Stimulated activated CD4-positive, alpha-beta T cell treated with anti-CD3 and anti-CD28 coated beads, Interleukin-4, amount 100 ng/mL, for 24 hours (primary cell): ENCODE results near the gene MAP6.

ENCODE experiments used
- DNase-seq: peaks from one replicate; pipeline ENCODE4 v3.0.0-alpha.2; 2020

The MAP6 gene

DNA sequence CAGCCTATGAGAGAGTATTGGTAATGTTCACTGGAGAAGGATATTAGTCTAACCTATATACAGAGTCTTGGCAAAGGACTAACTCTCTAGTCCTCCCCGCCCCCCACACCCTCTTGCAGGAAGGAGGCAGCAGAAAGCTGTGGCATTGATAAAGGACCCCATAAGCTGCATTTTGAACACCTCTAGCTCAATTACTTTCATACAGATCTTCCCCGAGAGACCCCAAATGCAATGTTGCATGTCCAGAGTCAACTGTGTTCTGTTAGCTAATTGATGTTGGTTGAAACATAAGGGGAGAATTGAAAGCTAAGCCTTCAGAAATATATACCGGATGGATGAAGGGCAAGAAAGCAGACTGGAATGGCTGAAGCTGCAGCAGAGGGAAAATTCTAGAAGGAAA lies 2.8 kb downstream of the MAP6 start:
- DNase-seq = no peak

DNA sequence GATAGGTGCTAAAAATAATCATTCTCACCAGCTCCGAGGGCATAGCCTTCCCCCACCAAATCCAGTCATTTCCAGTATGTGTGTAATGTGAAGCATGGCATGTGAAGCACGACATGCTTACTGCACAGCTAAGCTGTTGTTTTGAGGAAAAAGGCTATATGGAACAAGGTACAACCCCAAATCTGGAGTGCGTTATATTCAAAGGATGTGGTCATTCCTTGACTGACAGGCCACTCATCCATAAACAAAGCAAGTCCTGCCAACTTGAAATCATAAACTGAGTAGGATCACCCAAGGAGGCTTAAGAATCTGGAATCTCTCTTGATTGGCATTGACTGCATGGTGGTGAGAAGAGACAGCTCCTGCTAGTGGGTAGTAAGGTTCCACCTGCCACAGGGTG lies 3.7 kb downstream of the MAP6 start:
- DNase-seq = no peak

DNA sequence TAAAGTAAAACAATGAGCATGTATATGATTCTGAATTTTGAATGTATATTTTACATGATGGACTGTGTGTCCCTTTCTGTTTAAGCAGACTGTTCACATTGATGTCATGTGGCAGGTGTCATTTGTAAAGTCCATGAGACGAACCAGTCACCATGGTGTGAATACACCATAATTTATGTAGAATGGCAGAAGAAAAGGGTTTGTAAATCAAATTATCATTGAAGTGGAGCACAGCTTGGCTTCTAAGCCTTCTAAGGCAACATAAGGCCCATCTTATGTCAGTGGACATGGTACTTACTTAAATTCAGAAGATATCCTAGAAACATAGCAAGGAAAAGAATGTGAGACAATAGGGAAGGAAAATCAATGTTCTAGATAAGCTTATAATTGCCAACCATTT lies 4.4 kb downstream of the MAP6 start:
- no peak for DNase-seq

DNA sequence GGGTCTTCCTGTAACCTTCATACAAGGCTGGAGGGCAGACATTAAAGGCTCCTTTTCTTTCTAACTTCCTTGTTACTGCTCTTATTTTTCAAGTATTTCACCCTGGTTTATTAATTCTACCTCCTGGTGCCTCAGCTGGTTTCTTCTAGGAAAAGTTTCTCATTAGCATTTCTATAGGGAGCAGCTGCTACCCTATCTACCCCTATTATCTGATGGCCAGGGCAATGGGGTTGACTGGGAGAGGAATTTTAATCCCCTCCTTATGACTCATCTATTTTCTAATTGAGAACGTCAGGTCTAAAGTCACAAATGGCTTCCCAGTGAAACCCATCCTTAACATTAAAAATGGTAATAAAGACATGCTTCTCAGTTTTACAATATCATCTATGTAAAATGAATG lies 5.0 kb downstream of the MAP6 start:
- DNase-seq = no peak

DNA sequence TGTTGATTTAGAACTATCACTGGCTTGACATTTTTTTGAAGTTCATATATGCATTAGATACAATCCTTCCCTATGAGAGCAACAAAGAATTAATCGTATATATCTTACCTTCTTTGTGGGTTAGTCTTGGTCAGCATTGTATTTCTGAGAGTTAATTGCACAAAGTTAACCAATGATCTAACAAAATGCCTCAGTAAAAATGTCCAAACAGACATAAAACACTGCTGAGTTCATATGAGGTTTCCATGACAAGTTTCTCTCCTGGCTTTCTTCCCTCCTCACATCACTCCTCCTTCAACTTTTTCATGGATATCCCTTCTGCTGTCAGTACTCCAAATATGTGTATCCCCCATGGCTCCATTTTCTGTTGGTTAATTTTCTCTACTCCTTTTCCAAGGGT lies 9.0 kb downstream of the MAP6 start:
- DNase-seq = no peak

DNA sequence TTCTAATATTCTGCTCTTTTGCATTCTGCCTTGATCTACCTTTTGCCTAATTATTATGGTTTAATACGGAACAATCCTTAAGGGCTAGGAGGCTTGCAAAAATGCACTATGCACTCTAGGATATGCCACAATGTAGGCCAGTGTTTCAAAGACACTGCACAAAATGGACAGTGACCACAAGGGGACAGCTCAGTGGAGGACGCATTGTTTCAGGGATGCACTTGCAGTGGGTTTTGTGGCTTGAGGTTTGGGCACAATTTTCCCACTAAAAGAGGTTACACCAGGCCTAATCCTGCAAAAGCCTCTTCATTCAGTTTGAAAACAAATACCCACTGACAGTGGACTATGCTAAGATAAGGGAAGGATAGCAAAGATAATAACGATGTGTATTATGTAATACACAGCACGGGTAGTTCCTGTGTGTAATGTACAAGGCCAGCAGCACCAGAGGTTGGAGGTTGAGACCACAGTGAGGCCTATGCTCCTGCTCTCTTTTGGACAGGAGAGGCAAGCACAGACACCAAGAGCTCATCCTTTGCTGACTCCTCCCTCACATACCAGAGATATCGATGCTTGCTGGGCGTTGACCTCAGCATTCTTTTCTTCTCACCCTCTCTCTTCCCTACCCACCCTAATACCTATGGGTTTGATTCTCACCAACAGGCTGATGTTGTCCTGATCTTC lies 12.7 kb downstream of the MAP6 start:
- no peak for DNase-seq

DNA sequence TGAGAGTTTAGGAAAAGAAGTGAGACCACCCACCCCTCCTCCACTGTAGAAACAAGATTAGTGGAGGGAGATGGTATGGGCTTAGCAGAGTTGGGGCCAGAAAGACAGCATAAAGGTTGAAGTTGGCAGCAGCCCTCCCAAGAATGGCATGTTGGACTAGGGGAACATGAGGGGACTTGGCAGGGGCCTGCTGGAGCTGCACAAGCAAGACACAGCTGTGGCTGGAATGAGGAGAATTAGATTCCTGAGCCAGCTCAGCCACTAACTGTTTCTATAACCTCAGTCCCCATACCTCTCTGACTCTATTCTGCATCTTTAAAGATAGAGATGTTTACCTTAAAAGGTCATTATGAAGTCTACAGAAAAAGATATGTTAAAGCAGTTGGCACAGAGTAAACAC lies 13.2 kb downstream of the MAP6 start:
- DNase-seq = no peak

DNA sequence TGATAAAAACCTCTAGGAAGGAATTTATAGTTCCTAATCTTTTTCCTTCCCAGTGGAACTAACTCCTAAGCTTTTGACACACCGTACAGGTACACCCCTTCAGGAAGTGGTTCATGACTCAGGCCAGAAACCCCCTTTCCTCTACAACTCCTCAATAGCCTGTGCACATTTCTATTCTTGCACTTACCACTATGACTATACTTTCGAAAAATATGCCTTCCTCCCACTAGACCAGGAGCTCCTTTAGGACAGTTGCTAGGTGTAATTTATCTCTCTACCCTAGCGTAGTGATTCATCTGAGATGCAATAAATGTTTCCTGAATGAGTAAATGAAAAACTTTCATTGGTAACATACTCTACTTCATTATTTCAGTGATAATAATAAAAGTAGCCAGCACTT lies 14.5 kb downstream of the MAP6 start:
- DNase-seq = peak; percentile 15

DNA sequence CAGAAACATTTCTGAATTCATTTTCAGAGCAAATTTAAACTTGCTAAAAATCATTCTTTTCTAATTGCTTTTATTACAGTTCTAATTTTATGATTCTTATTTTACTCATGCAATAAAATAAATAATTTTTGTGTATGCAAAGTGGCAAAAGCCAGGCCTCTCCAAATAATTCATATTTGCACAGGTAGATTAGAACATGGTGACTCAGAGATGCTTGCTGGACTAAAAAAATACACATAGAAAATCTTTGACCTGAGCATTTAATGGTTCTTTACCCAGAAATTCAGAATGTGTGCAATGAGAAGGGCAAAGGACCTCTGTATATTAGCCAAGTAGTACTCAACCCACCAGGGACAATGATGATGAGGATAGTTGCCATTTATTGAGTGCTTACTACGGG lies 15.3 kb downstream of the MAP6 start:
- no peak for DNase-seq

DNA sequence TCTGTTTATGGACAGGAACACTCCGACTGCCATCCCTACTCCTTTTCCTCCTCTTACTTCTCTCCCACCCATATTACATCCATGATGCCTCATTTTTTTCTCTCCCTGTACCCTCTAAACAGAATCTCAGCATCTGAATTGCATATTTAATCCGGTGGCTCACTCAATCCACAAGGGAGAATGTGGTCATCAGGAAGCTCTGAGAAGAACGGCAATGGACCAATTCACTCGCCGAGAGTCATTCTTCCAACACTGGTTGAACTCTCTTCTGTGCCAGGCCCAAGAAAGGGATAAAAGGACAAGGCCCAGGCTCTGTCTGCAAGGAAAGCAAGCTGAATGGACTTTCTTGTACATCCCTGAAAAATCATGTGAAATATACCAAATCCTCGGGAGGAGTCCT lies 15.9 kb downstream of the MAP6 start:
- DNase-seq = no peak

DNA sequence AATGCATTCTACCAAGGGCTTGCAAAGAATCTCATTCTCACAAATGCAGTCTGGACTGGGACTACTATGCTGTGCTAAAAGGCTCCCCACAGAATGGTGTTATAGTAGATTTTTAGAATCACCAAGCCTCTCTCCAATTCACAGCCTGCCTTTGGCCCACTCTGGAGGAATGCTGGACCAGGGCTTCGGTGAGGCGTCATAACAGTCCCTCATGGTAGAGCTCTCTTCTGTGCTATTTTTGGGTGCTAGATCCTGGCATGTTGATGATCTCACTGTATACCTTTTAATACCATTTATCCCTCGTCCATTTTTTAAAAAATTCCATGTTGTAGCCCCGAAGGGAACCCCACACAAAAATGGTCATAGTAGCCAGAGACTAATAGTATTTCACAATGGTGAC lies 17.6 kb downstream of the MAP6 start:
- no peak for DNase-seq

DNA sequence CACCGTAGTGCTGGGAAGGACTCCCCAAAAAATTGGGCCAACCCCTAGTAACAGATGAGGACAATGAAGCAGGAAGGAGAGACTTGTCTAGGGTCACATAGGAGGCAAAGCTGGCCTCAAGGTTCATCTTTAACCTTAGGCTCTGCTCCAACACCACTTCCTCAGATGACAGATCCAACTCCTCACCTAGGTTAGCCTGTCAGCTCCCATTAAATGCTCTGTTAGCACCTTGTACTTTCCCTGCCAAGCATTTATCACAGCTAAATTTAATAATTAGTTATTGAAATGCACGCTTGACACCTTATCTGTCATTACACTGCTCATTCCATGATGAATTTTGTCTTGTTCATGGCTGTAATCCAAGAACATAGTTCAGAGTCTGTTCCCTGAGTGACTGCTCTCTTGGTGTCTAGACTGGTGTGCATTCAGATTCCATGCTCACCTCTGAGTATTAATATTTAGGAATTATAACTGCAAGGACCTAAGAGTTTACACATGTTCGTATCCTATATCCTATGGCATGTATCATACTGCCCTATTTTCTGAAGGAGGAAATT lies 18.6 kb downstream of the MAP6 start:
- no peak for DNase-seq

DNA sequence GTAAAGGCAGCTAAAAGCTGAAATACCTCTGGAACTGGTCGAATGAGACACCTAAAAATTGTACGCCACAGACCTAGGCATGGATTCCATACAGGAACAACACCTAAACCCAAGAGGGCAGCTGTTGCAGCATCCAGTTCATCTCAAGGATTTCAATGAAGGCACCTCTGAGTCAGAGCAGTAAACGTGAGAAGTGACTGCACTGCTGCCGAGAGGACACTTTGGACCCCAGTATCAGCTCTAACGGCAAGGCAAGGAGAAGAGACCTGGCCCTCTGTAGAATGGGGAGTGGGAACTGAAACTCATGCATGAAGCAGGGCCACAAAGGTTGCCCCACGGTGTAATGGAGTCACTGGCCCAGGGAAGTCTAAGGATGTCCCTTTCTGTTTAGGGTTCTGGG lies 23.9 kb downstream of the MAP6 start:
- no peak for DNase-seq

DNA sequence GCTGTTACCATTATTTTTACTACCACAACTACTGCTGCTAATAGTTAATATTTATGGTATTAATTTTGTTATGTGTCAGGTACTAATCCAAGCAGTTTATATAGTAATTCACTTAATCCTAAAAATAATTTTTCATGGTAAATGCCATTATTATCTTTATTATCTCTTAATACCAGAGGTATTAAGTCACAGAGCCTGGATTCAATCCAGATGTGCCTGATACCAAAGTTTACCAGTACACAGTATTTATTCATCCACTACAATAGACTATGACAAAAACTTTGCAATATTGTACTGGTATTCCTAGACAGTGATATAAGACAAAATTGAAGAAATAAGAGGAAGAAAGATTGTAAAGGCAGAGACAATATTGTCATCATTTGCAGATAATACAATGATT lies 24.5 kb downstream of the MAP6 start:
- no peak for DNase-seq

DNA sequence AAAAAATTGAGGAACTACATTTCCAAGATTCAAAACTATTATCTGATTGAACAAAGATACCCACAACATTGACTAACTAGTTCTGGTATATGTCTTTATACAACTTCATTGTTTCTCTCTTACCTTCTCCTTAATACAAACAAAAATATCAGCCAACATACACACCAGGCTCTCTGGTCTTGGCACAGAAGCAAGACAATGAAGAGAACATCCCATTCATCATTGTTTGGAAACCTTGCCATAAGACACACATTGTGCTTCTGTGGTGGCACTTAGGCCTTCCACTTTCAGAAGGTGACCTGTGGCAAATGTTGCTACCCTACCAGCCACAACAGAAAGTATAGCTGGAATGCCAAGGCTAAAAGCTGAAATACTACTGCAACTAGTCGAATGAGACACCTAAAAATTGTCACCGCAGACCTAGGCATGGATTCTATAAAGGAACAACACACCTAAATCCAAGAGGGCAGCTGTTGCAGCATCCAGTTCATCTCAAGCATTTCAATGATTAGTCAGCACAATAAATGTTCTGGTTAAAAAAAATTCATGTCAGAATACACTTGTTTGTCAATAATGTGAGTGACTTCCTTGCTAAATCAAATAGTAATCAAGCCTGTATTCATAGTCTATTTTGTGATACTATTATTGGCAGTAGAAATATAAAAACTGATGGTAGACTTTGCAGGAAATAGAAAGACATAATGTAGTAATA lies 26.3 kb downstream of the MAP6 start:
- no peak for DNase-seq

DNA sequence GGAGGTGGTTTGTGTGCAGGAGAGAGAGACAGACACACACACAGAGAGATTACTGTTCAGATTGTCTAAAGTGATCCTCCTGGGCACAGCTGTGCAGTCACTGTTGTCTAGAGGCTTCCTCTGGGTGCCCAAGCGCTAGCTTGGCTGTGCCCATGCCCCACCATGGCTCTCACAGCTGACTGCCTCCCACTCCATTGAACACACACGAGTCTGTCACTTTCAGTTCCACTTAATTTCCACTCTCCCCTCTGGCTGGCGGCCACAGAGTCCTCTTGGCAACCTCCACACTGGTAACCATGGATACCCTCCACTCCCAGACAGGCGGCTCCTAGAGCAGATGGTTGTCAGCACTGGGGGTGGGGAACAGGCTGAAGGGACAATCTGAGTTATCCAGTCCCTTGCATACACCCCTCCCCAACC lies 29.1 kb downstream of the MAP6 start:
- no peak for DNase-seq

DNA sequence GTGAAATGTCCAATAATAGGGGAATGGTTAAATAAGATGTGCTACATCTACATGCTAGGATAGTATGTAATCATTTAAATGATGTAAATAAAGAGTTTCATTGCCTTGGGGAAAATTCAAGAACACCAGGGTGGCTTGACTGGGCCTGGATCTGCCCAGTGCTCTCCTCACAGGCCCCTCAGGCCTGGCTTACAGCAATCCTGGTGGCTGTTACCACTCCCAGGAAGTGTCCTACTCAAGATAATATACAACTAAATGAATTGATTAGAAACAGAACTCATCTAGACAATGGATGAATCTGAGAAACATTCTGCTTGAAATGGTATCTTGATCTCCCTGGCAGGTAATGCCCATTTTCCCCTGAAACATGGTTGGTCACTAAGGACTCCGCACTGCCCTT lies 30.8 kb downstream of the MAP6 start:
- no peak for DNase-seq

DNA sequence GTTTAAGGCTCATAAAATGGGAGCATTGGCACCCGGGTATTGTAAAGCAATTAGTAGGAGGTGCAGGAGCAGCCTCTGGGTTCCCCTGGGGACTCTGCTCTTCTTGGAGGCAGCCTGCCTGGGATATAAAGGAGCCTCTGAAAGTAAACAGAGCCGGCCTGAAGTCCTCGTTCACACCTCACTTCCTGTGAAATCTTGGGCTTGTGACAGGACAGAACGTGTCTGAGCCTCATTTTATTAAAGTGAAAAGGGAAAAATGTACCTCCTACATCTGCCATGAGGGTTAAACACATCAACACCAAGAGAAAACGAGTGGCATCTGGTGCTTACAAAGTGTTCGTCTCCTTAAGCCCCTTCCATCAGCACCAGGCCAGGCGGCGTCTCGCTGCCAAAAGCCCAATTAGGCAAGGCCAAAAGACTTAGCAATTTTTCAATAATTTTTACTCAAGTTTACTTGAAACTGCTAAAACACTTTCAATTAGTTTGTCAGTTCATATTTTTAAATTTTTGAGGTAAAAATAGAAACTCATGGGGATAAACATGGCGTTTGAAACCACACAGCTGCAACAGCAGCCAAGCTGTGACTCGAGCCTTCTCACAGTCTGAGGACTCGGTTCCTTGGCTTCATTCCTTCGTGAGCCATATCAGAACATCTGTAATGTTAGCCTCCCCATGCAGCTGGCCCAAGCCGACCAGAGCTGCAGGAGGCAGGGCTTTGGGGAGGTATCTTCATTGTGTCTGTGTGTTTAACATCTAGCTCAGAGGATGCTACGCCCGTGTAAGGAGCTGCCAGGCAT lies 33.6 kb downstream of the MAP6 start:
- no peak for DNase-seq

DNA sequence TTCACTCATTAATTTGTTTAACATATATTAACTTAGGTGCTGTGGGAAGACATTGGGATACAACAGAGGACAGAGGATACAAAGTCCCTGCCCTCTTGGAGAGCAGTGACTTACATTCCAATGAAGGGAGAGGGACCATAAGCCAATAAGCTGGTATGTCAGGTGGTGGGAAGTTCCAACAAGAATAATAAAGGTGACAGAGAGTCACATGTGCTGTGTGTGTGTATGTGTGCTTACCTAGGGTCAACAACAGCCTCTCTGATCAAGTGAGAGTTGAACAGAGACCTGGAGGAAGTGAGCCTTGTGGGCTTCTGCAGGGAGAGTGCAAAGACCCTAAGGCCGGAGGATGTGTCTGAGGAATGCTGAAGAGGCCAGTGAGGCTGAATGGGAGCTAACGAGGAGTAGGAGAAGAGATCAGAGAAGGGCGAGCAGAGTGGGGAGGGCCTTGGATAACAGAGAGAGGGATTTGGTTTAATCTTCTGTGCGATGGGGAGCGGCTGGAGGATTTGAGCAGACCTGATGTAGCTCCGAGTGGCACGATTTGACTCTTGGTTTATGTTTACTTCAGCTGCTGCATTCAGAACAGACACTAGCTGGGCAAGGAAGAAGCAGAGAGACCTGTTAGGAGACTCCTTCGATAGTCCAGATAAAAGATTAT lies 35.3 kb downstream of the MAP6 start:
- DNase-seq = no peak

DNA sequence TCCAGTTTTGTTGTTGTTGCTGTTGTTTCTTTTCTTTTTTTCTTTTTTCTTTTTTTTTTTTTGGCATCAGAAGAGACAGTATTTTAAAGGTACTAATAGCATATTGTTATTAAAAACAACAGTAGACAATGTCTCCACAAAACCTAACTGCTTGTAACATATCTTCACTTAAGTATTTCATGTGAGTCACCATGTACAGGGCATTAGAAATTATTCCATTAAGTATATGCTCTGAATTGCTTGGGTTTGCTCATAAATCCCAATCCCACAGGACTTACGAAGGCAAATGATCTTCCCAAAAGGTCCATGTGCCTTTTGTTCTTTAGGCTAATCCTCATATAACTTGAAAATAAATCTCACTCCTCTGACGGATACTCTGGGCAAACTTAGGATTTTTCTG lies 35.9 kb downstream of the MAP6 start:
- DNase-seq = no peak

DNA sequence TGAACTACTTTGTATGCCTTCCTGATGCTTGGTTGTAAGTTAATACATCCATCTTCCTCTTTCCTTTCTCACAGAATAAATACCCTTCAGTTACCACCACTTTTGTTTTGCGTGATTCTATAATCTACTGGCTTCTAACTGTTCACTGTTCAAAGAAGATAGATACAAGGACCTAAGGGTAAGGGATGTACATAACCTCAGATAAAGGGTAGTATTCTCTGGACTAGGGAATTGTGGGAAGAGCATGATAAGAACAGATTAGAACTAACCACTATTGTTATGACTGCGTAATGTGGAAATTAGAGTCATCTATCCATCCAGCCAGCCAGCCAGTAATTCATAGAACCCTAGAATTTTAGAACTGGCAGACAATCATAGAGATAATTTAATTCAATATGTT lies 36.4 kb downstream of the MAP6 start:
- no peak for DNase-seq

DNA sequence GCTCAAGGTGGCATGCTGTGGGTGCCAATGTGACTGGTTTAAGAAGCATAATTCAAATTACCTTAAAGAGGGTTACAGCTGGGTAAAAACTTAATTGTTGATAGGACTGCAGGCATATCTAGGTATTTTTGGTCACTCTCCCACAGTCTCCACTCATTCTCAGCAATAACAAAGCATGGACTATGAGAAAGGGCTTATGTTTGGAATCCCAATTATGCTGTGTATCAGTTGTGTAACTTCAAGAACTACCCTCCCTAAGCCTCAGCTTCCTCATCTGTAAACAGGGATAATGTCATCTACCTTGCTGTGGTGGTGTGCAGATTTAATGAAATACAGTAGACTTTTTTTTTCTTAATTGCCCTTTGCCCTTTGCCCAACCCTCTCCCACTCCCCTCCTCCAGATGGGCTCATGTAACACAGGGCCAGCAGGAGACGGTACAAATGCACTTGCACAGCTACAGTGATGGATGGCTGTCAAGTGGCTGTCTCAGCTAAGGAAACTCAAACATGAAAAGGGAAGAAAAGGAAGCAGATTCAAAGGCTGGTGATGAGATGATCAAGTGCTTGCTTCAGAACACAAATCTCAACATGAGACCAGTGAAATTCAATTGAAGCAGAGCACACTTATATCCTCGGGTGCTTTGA lies 37.6 kb downstream of the MAP6 start:
- DNase-seq = no peak
